WTC11 (cell line): ENCODE data around the gene CA10. TPM values are rescaled to one million over a fixed set of nuclear protein-coding genes. Genes with fewer than 3 reads are reported as not detected.

ENCODE experiments used
- ATAC-seq: fragments of 200-7000 bp; cut with Tn5 transposase; 2 replicates; pipeline ENCODE4 v1.10.0; 2021; ENCODE audit warnings: mild to moderate bottlenecking, moderate library complexity
- CTCF ChIA-PET: fragments of 300-600 bp; sonication (Branson Sonifier 250); formaldehyde crosslinking; loops from one replicate; lab custom pipeline; 2021; ENCODE audit warnings: antibody characterized with exemption; lab: Charles Lee
- POLR2A ChIA-PET: fragments of 350-600 bp; sonication (Branson Sonifier 250); formaldehyde crosslinking; loops from one replicate; lab custom pipeline; 2021; ENCODE audit warnings: antibody characterized with exemption; lab: Charles Lee
- DNase-seq: peaks from one replicate; pipeline ENCODE4 v3.0.0; 2021; ENCODE audit warnings: low spot score
- H3K27ac Mint-ChIP-seq: 2 replicates; pipeline ENCODE4 v1.8.0; 2021; ENCODE audit warnings: mixed read lengths
- H3K27me3 Mint-ChIP-seq: 2 replicates; pipeline ENCODE4 v1.8.0; 2021; ENCODE audit warnings: low read depth, mild to moderate bottlenecking, moderate library complexity, mixed read lengths
- H3K36me3 Mint-ChIP-seq: 2 replicates; pipeline ENCODE4 v1.8.0; 2021; ENCODE audit warnings: mixed read lengths
- H3K4me1 Mint-ChIP-seq: 2 replicates; pipeline ENCODE4 v1.8.0; 2022; ENCODE audit warnings: mixed read lengths
- H3K4me3 Mint-ChIP-seq: 2 replicates; pipeline ENCODE4 v1.8.0; 2021; ENCODE audit warnings: mild to moderate bottlenecking, moderate library complexity, mixed read lengths
- H3K9me3 Mint-ChIP-seq: 2 replicates; pipeline ENCODE4 v1.8.0; 2021; ENCODE audit warnings: mixed read lengths
- ATF1 ChIP-seq: sonication (generic); formaldehyde crosslinking; IDR thresholded peaks from 2 replicates; pipeline ENCODE4 v1.8.1; 2023; ENCODE audit warnings: mild to moderate bottlenecking, moderate library complexity, missing genetic modification reagents
- CBFB ChIP-seq: sonication (generic); formaldehyde crosslinking; IDR thresholded peaks from 2 replicates; pipeline ENCODE4 v1.8.1; 2022; ENCODE audit warnings: mild to moderate bottlenecking, low read depth, missing genetic modification reagents
- CTCF ChIP-seq: fragments of 200-600 bp; IDR thresholded peaks from 2 replicates; pipeline ENCODE4 v1.8.0; 2022; ENCODE audit warnings: antibody characterized with exemption
- FOXK1 ChIP-seq: sonication (generic); formaldehyde crosslinking; IDR thresholded peaks from 2 replicates; pipeline ENCODE4 v1.8.0; 2022; ENCODE audit warnings: mild to moderate bottlenecking, moderate library complexity, missing genetic modification reagents
- GRHL2 ChIP-seq: fragments of 250-450 bp; sonication (Bioruptor Pico); IDR thresholded peaks from 2 replicates; pipeline ENCODE4 v1.8.0; 2022; ENCODE audit warnings: mild to moderate bottlenecking, moderate library complexity; ENCODE audit not compliant: insufficient replicate concordance, severe bottlenecking
- GTF2I ChIP-seq: fragments of 250-450 bp; sonication (Bioruptor Pico); conservative IDR thresholded peaks from 2 replicates; pipeline ENCODE4 v1.4.0; 2021; ENCODE audit warnings: mild to moderate bottlenecking
- MYBL2 ChIP-seq: sonication (generic); formaldehyde crosslinking; IDR thresholded peaks from 2 replicates; pipeline ENCODE4 v1.8.1; 2023; ENCODE audit warnings: mild to moderate bottlenecking, moderate library complexity, missing genetic modification reagents
- NFYB ChIP-seq: sonication (generic); formaldehyde crosslinking; conservative IDR thresholded peaks from 2 replicates; pipeline ENCODE4 v1.8.0; 2022; ENCODE audit warnings: low read depth, missing genetic modification reagents
- PRDM15 ChIP-seq: sonication (generic); formaldehyde crosslinking; IDR thresholded peaks from 2 replicates; pipeline ENCODE4 v1.8.0; 2022; ENCODE audit warnings: missing genetic modification reagents
- PREB ChIP-seq: sonication (generic); formaldehyde crosslinking; IDR thresholded peaks from 2 replicates; pipeline ENCODE4 v1.8.1; 2022; ENCODE audit warnings: mild to moderate bottlenecking, missing genetic modification reagents, moderate library complexity, borderline replicate concordance
- PRRX2 ChIP-seq: fragments of 250-450 bp; sonication (Bioruptor Pico); IDR thresholded peaks from 2 replicates; pipeline ENCODE4 v1.8.0; 2021; ENCODE audit warnings: mild to moderate bottlenecking
- SMAD4 ChIP-seq: sonication (generic); formaldehyde crosslinking; IDR thresholded peaks from 2 replicates; pipeline ENCODE4 v1.8.0; 2022; ENCODE audit warnings: mild to moderate bottlenecking, missing genetic modification reagents
- TCF7 ChIP-seq: sonication (generic); formaldehyde crosslinking; IDR thresholded peaks from 2 replicates; pipeline ENCODE4 v1.8.0; 2022; ENCODE audit warnings: mild to moderate bottlenecking, low read depth, missing genetic modification reagents, moderate library complexity
- TEAD1 ChIP-seq: sonication (generic); formaldehyde crosslinking; IDR thresholded peaks from 2 replicates; pipeline ENCODE4 v1.8.0; 2022; ENCODE audit warnings: mild to moderate bottlenecking, missing genetic modification reagents
- ZBTB21 ChIP-seq: sonication (generic); formaldehyde crosslinking; IDR thresholded peaks from 2 replicates; pipeline ENCODE4 v1.8.1; 2023; ENCODE audit warnings: mild to moderate bottlenecking, missing genetic modification reagents, borderline replicate concordance
- ZNF317 ChIP-seq: sonication (generic); formaldehyde crosslinking; IDR thresholded peaks from 2 replicates; pipeline ENCODE4 v1.8.1; 2023; ENCODE audit warnings: low read depth, mild to moderate bottlenecking, moderate library complexity, missing genetic modification reagents, borderline replicate concordance
- ZNF396 ChIP-seq: fragments of 250-450 bp; sonication (Bioruptor Pico); IDR thresholded peaks from 2 replicates; pipeline ENCODE4 v1.8.0; 2021; ENCODE audit warnings: mild to moderate bottlenecking, moderate library complexity, borderline replicate concordance
- ZNF423 ChIP-seq: fragments of 250-450 bp; sonication (Bioruptor Pico); IDR thresholded peaks from 2 replicates; pipeline ENCODE4 v2.1.2; 2022; ENCODE audit warnings: mild to moderate bottlenecking, moderate library complexity
- ZNF512 ChIP-seq: sonication (generic); formaldehyde crosslinking; IDR thresholded peaks from 2 replicates; pipeline ENCODE4 v1.8.1; 2022; ENCODE audit warnings: missing genetic modification reagents, borderline replicate concordance
- ZNF671 ChIP-seq: fragments of 250-450 bp; sonication (Bioruptor Pico); IDR thresholded peaks from 2 replicates; pipeline ENCODE4 v1.8.0; 2021; ENCODE audit warnings: mild to moderate bottlenecking
- total RNA-seq: library from RNA; stranded (reverse); gene quantifications from 3 replicates; pipeline ENCODE4 v1.2.3, GENCODE V29; 2021
- TF ChIP-seq, protein P1 (sequence below): sonication (generic); formaldehyde crosslinking; IDR thresholded peaks from 2 replicates; pipeline ENCODE4 v1.8.0; 2022; ENCODE audit warnings: mild to moderate bottlenecking, missing genetic modification reagents
- TF ChIP-seq, protein P2 (sequence below): sonication (generic); formaldehyde crosslinking; IDR thresholded peaks from 2 replicates; pipeline ENCODE4 v1.8.1; 2023; ENCODE audit warnings: mild to moderate bottlenecking, missing genetic modification reagents

The CA10 gene
- total RNA-seq, 1 experiment from 2014 or later = 0.90 TPM

DNA sequence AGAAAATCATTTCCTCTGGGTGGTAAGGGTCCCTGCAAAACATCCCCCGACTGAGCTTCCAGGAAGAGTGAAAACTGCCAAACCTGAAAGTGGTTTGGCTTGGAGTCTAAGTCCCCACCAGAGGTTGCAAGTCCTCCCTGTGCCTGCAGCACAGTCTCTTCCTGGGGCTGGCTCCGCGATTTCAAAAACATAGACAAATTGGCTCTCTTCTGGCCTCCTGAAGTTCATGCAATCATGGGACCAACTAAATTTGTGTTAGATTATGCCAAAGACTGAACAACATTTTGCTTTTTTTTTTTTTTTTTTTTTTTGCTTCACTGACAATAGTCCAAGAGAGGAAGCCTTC is 447.9 kb downstream of the CA10 start (continued):
- no peak for TF ChIP-seq PREB (CRISPR knock-in tag)
- TF ChIP-seq PRRX2 (CRISPR knock-in tag) = no peak
- no peak for TF ChIP-seq ZBTB21 (CRISPR knock-in tag)
- TF ChIP-seq ZNF423 (CRISPR knock-in tag) = no peak
- no peak for TF ChIP-seq TCF7 (CRISPR knock-in tag)
- no peak for TF ChIP-seq NFYB (CRISPR knock-in tag)

DNA sequence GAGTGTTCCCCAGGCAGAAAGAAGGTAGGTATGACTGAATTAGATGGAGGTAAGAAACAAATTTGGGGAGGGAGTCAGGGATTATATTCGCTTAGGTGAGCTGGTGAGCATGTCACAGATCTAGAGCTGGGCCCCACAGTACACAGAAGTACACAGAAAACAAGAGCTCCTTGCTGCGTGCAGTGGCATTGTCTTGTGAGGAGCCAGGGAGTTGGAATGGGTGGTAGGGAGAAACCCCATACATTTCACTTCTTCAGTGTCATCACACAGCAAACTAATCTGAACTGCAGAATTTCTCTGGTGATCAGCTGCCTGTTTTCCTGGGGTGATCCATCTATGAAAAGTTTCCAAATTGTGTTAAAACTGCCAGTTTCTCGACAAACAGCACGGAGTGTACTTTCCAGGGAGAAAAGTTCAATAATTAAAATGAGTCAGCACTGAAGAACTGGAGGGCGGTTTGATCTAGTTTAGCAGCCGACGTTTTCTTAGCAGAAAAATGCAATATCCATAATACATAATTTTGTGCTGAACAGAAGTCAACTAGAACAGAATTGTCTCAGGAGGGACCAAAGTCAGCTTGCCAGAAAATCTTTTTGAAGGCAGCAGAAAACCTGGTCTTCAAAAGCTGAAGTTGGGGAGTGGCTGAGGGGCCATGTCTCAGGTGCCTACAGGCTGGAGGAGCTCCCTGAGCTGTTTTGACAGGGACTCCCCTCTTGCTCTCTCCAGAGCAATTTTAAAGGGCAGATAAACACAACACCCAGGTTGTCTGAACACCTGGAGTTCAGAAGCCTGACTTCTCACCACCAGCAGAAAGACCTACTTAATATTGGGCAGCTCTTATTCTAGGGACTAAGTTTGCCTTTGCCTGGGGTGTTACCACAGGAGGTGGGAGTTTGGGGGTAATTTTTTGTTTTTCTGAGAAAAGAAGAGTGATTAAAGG is 448.6 kb downstream of the CA10 start:
- POLR2A ChIA-PET = no interaction called here
- Mint-ChIP-seq H3K27me3 (no peaks in the 10 kb centered on the region; the same call in 1 of the 2 replicates), H3K4me1 (no peaks in the 10 kb centered on the region), H3K36me3 (peaks cover 4% of the 10 kb centered on the region), H3K9me3 (peaks cover 40% of the 10 kb centered on the region), H3K27ac (no peak overlapping the region)
- no peak for ATAC-seq
- TF ChIP-seq ZNF396 (CRISPR knock-in tag) = no peak
- no peak for TF ChIP-seq CTCF
- TF ChIP-seq, protein P1, sequence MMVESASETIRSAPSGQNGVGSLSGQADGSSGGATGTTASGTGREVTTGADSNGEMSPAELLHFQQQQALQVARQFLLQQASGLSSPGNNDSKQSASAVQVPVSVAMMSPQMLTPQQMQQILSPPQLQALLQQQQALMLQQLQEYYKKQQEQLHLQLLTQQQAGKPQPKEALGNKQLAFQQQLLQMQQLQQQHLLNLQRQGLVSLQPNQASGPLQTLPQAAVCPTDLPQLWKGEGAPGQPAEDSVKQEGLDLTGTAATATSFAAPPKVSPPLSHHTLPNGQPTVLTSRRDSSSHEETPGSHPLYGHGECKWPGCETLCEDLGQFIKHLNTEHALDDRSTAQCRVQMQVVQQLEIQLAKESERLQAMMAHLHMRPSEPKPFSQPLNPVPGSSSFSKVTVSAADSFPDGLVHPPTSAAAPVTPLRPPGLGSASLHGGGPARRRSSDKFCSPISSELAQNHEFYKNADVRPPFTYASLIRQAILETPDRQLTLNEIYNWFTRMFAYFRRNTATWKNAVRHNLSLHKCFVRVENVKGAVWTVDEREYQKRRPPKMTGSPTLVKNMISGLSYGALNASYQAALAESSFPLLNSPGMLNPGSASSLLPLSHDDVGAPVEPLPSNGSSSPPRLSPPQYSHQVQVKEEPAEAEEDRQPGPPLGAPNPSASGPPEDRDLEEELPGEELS (CRISPR knock-in tag) = no peak
- no peak for TF ChIP-seq GRHL2 (CRISPR knock-in tag)
- TF ChIP-seq ATF1 (CRISPR knock-in tag) = no peak
- TF ChIP-seq GTF2I (CRISPR knock-in tag) = no peak
- TF ChIP-seq ZNF512 = no peak
- no peak for TF ChIP-seq SMAD4
- no peak for TF ChIP-seq PRDM15 (CRISPR knock-in tag)
- no peak for TF ChIP-seq ZNF317 (CRISPR knock-in tag)
- TF ChIP-seq ZNF671 = no peak
- no peak for TF ChIP-seq FOXK1 (CRISPR knock-in tag)
- TF ChIP-seq TEAD1 = no peak
- TF ChIP-seq CBFB (CRISPR knock-in tag) = no peak
- TF ChIP-seq, protein P2, sequence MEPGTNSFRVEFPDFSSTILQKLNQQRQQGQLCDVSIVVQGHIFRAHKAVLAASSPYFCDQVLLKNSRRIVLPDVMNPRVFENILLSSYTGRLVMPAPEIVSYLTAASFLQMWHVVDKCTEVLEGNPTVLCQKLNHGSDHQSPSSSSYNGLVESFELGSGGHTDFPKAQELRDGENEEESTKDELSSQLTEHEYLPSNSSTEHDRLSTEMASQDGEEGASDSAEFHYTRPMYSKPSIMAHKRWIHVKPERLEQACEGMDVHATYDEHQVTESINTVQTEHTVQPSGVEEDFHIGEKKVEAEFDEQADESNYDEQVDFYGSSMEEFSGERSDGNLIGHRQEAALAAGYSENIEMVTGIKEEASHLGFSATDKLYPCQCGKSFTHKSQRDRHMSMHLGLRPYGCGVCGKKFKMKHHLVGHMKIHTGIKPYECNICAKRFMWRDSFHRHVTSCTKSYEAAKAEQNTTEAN = no peak
- TF ChIP-seq PREB (CRISPR knock-in tag) = no peak
- no peak for TF ChIP-seq MYBL2 (CRISPR knock-in tag)
- TF ChIP-seq, all 79 proteins: peak for 0
- DNase-seq = no peak
- CTCF ChIA-PET = interaction anchor here (0.6 to 1.4 kb wide), 7 partner anchors 23 to 244 kb away, joined by 3 to 6 read pairs (median 4); no protein-coding TSS in a partner anchor
- no peak overlapping the region for H3K4me3 Mint-ChIP-seq
